CD14-positive monocyte (primary cell): ENCODE results near the gene KRTAP16-1. TPM values are rescaled to one million over a fixed set of nuclear protein-coding genes. Genes with fewer than 3 reads are reported as not detected.

Source experiments
- DNase-seq, 3 donors: peaks; one replicate each; pipeline ENCODE4 v3.0.0-alpha.2; 2011 to 2022
- H2AFZ ChIP-seq: 2 replicates; pipeline ENCODE4 v1.6.0; 2012; ENCODE audit warnings: mild to moderate bottlenecking, low read depth, low read length, inconsistent platforms; ENCODE audit not compliant: insufficient read depth, poor library complexity, severe bottlenecking
- H3K27ac ChIP-seq, 2 donors: 1 replicate in 1 of 2; 2 replicates in 1 of 2; pipeline ENCODE4 v1.5.1; 2012 to 2013; ENCODE audit warnings: low read length in 2 of 2, control low read depth in 1 of 2, inconsistent platforms in 1 of 2, low read depth in 1 of 2, mild to moderate bottlenecking in 1 of 2
- H3K27me3 ChIP-seq, 2 donors: one replicate each; pipeline versions ENCODE4 v1.6.0 to v1.6.1; 2011 to 2013; ENCODE audit warnings: low read length in 2 of 2; ENCODE audit not compliant: control insufficient read depth in 2 of 2, insufficient read depth in 2 of 2
- H3K36me3 ChIP-seq, 2 donors: replicated peaks in 1 of 2; 1 replicate in 1 of 2; 2 replicates in 1 of 2; pipeline versions ENCODE4 v1.5.1 to v1.6.1; 2012 to 2013; ENCODE audit warnings: low read length in 2 of 2, control low read depth in 1 of 2, inconsistent platforms in 1 of 2, mild to moderate bottlenecking in 1 of 2; ENCODE audit not compliant: insufficient read depth in 2 of 2, control insufficient read depth in 1 of 2
- H3K4me1 ChIP-seq, 2 donors: 1 replicate in 1 of 2; 2 replicates in 1 of 2; pipeline versions ENCODE4 v1.5.1 to v1.6.1; 2012 to 2013; ENCODE audit warnings: low read length in 2 of 2, control low read depth in 1 of 2, inconsistent platforms in 1 of 2, mild to moderate bottlenecking in 1 of 2, moderate library complexity in 1 of 2; ENCODE audit not compliant: insufficient read depth in 2 of 2, control insufficient read depth in 1 of 2
- H3K4me2 ChIP-seq: replicated peaks from 2 replicates; pipeline ENCODE3; 2012; ENCODE audit warnings: low read length, moderate library complexity, mild to moderate bottlenecking; ENCODE audit not compliant: poor library complexity, severe bottlenecking; ENCODE audit errors: extremely low read depth
- H3K4me3 ChIP-seq, 3 experiments: fragments of 200-600 bp in 1 of 3; sonication (generic) in 1 of 3; replicated peaks in 1 of 3; 1 replicate in 2 of 3; 2 replicates in 1 of 3; pipeline ENCODE4 v1.5.1; 2011 to 2013; ENCODE audit warnings: low read length in 3 of 3, mild to moderate bottlenecking in 3 of 3, control low read depth in 2 of 3, low read depth in 2 of 3, inconsistent platforms in 1 of 3, moderate library complexity in 1 of 3
- H3K79me2 ChIP-seq: 2 replicates; pipeline ENCODE4 v1.6.0; 2012; ENCODE audit warnings: mild to moderate bottlenecking, control low read depth, inconsistent platforms, low read length, moderate library complexity; ENCODE audit not compliant: insufficient read depth
- H3K9ac ChIP-seq: 2 replicates; pipeline ENCODE4 v1.6.0; 2017; ENCODE audit warnings: low read length, mild to moderate bottlenecking; ENCODE audit not compliant: insufficient read depth, poor library complexity, severe bottlenecking
- H3K9me3 ChIP-seq, 2 donors: replicated peaks in 1 of 2; 1 replicate in 1 of 2; 2 replicates in 1 of 2; pipeline versions ENCODE4 v1.5.1 to v1.6.1; 2012 to 2013; ENCODE audit warnings: low read length in 2 of 2, control low read depth in 1 of 2; ENCODE audit not compliant: control insufficient read depth in 1 of 2, insufficient read depth in 1 of 2
- H4K20me1 ChIP-seq: 2 replicates; pipeline ENCODE4 v1.6.0; 2012; ENCODE audit warnings: mild to moderate bottlenecking, low read length, control low read depth, moderate library complexity; ENCODE audit not compliant: insufficient read depth
- H3K27ac Mint-ChIP-seq, 7 donors: one replicate each; pipeline ENCODE4 v1.8.0; 2020; ENCODE audit warnings: mild to moderate bottlenecking in 7 of 7, mixed read lengths in 7 of 7, moderate library complexity in 6 of 7, inconsistent platforms in 2 of 7
- H3K27me3 Mint-ChIP-seq, 3 donors: one replicate each; pipeline ENCODE4 v1.8.0; 2021 to 2022; ENCODE audit warnings: low read depth in 3 of 3, mild to moderate bottlenecking in 3 of 3, mixed read lengths in 3 of 3, moderate library complexity in 3 of 3, inconsistent platforms in 1 of 3
- H3K36me3 Mint-ChIP-seq, 2 donors: one replicate each; pipeline ENCODE4 v1.8.0; 2020; ENCODE audit warnings: mixed read lengths in 2 of 2, inconsistent platforms in 1 of 2, mild to moderate bottlenecking in 1 of 2
- H3K4me1 Mint-ChIP-seq: one replicate; pipeline ENCODE4 v1.8.0; 2020; ENCODE audit warnings: mild to moderate bottlenecking, mixed read lengths
- H3K4me3 Mint-ChIP-seq, 2 donors: one replicate each; pipeline ENCODE4 v1.8.0; 2020; ENCODE audit warnings: mild to moderate bottlenecking in 2 of 2, mixed read lengths in 2 of 2, moderate library complexity in 1 of 2
- H3K9me3 Mint-ChIP-seq, 7 donors: one replicate each; pipeline ENCODE4 v1.8.0; 2020 to 2022; ENCODE audit warnings: mixed read lengths in 7 of 7, mild to moderate bottlenecking in 6 of 7, moderate library complexity in 6 of 7, inconsistent platforms in 2 of 7
- CTCF ChIP-seq: fragments of 200-600 bp; IDR thresholded peaks from one replicate; pipeline ENCODE4 v1.8.0; 2022; ENCODE audit warnings: antibody characterized with exemption, mild to moderate bottlenecking
- WGBS: methylation state at CpG from one replicate; pipeline ENCODE4 v1.1.5; 2013; ENCODE audit warnings: missing lambda C conversion rate; ENCODE audit not compliant: insufficient coverage; 5-methylcytosine and 5-hydroxymethylcytosine counted together
- intact Hi-C, 2 donors: fragments of 100-400 bp; cut with micrococcal nuclease; formaldehyde crosslinking; loops; one replicate each; pipeline versions ENCODE4 v1.15.0 to v1.15.1; 2023
- polyA plus RNA-seq, 3 donors: library from polyadenylated mRNA; depleted of rRNA in 1 of 3; unstranded in 2 of 3; stranded (reverse) in 1 of 3; fragments of 300-500 nt in 2 of 3; fragments of >200 nt in 1 of 3; fragmentation: Illumina TruSeq in 2 of 3; gene quantifications; 1 replicate in 2 of 3; 2 replicates in 1 of 3; pipeline ENCODE4 v1.2.3, GENCODE V29; 2012 to 2021

The KRTAP16-1 gene
- polyA plus RNA-seq, 3 donors: not detected

- no peak for TF ChIP-seq CTCF
- H3K9ac ChIP-seq: no peak overlapping the region
- no CpG with 5 or more reads among the region's 1 CpG for WGBS
- H3K4me2 ChIP-seq: no peak overlapping the region
- H3K4me1 ChIP-seq: peaks cover 22 to 33% of the 10 kb centered on the region in 2 donors
- no peaks in the 10 kb centered on the region for H3K27me3 ChIP-seq
- H3K4me3 Mint-ChIP-seq: no peak overlapping the region
- no peak overlapping the region for H3K4me3 ChIP-seq
- H3K9me3 ChIP-seq: no peaks in the 10 kb centered on the region
- H3K79me2 ChIP-seq: no peaks in the 10 kb centered on the region
- H3K9me3 Mint-ChIP-seq: peaks cover 0 to 2% (median 0%) of the 10 kb centered on the region in 7 donors
- H3K27me3 Mint-ChIP-seq: peaks cover 2 to 7% (median 3%) of the 10 kb centered on the region in 3 donors
- no peaks in the 10 kb centered on the region for H4K20me1 ChIP-seq
- H3K36me3 Mint-ChIP-seq: no peaks in the 10 kb centered on the region
- H3K36me3 ChIP-seq: no peaks in the 10 kb centered on the region
- peaks cover 28% of the 10 kb centered on the region for H3K4me1 Mint-ChIP-seq
- intact Hi-C loops: no loop called here
- DNase-seq: no peak
- H3K27ac ChIP-seq: no peak overlapping the region
- no peak overlapping the region for H2AFZ ChIP-seq
- peak overlapping the region in 1 of 7 donors; percentile 66 for H3K27ac Mint-ChIP-seq
Observed at GRCh38 chr17:41335747-41336146, 26.6 kb upstream of the KRTAP16-1 start.

GRCh38 chr17:41334385-41335305 is 25.5 kb upstream of the KRTAP16-1 start:
- intact Hi-C loops: no loop called here
- H3K9ac ChIP-seq: no peak overlapping the region
- Mint-ChIP-seq H3K27ac (peak overlapping the region in 2 of 7 donors; percentile 6 to 70), H3K9me3 (peaks cover 0 to 2% (median 0%) of the 10 kb centered on the region in 7 donors), H3K4me3 (no peak overlapping the region), H3K4me1 (peaks cover 17% of the 10 kb centered on the region), H3K36me3 (no peaks in the 10 kb centered on the region), H3K27me3 (peaks cover 2 to 7% (median 3%) of the 10 kb centered on the region in 3 donors)
- TF ChIP-seq CTCF: no peak
- H3K4me1 ChIP-seq: peaks cover 11 to 22% of the 10 kb centered on the region in 2 donors
- H4K20me1 ChIP-seq: no peaks in the 10 kb centered on the region
- H3K4me2 ChIP-seq: no peak overlapping the region
- 83% methylated on average over 5 of the region's 6 CpGs for WGBS
- H3K9me3 ChIP-seq: no peaks in the 10 kb centered on the region
- no peaks in the 10 kb centered on the region for H3K79me2 ChIP-seq
- no peak overlapping the region for H3K4me3 ChIP-seq
- no peak for DNase-seq
- no peak overlapping the region for H2AFZ ChIP-seq
- no peak overlapping the region for H3K27ac ChIP-seq
- H3K27me3 ChIP-seq: no peaks in the 10 kb centered on the region
- no peaks in the 10 kb centered on the region for H3K36me3 ChIP-seq
